Dedifferentiated amniotic fluid mesenchymal stem cell (primary cell): ENCODE measurements around the gene AIRE.
"Not testable (repeated sequence)": the region's sequence is repeated elsewhere in the genome, so short reads cannot be mapped to it uniquely, and the experiment has no call there.

Experiments used
- DNase-seq: peaks from one replicate; pipeline ENCODE4 v3.0.0-alpha.2; 2016; ENCODE audit errors: extremely low spot score

The AIRE gene

DNA sequence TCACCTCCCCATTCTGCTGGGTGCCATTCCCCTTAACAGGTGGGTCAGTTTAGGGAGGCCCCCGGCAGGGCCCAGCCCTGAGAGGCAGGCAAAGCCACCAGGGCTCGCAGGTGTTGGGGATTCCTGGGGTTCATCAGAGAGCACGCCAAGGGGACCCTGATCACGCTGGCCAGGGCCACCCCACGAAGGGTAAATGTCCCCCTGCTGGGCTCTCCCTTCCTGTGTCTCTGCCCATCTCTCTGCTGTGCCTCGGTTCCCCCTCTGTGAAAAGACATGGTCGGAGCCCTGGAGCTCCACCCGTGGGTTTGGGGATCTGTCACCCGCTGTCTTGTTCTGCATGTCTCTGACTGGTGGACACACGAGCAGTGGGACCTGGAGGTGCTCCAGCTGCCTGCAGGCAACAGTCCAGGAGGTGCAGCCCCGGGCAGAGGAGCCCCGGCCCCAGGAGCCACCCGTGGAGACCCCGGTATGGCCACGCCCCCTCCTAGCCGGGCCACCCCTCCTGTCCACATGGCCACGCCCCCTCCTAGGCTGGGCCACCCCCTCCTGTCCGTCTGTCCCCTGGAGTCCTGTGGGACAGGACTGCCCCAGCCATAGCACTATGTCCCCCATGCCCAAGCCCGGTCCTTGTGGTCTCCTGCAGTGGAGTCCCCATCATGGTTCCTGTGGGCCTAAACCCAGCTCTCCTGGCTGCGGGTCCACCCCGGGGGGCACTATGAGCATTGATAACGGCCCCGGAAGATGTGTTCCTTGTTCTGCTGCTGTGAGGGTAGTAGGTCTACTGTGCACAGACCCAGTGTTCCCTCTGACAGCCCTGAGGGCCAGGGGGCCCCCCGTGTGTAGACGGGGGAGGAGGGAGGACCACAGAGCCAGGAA lies 6.5 kb downstream of the AIRE start:
- DNase-seq = no peak

DNA sequence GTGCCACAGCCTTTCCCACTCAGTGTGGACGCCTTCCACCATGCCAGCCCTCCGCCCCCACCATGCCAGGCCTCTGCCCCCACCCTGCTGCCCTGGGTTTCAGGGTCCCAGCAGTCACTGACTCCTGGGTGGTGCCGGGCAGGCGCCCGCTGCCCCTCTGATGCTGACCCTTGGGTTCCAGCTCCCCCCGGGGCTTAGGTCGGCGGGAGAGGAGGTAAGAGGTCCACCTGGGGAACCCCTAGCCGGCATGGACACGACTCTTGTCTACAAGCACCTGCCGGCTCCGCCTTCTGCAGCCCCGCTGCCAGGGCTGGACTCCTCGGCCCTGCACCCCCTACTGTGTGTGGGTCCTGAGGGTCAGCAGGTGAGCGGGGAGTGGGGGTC lies 7.1 kb downstream of the AIRE start:
- no peak for DNase-seq

DNA sequence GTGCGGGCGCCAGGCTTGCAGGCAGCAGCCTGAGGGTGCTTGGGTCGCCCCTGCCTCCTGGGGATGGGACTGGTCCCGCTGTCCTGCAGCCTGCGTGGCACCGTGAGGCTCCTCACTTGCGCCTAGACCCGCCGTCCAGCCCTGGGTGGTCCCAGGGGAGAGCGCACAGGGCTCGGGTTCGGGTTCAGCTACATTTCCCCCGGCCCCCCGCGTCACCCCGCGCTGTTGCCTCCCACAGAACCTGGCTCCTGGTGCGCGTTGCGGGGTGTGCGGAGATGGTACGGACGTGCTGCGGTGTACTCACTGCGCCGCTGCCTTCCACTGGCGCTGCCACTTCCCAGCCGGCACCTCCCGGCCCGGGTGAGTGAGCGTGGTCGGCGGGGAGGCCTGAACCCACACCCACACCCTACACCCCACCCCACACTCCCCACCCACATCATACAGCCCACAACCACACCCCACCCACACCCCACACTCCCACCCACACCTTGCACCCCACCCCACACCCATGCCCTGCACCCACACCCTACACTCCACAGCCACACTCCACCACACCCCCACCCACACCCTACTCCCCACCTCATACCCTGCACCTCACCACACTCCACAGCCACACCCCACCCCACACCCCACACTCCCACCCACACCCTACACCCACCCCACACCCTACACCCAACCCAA lies 8.0 kb downstream of the AIRE start:
- DNase-seq = no peak

DNA sequence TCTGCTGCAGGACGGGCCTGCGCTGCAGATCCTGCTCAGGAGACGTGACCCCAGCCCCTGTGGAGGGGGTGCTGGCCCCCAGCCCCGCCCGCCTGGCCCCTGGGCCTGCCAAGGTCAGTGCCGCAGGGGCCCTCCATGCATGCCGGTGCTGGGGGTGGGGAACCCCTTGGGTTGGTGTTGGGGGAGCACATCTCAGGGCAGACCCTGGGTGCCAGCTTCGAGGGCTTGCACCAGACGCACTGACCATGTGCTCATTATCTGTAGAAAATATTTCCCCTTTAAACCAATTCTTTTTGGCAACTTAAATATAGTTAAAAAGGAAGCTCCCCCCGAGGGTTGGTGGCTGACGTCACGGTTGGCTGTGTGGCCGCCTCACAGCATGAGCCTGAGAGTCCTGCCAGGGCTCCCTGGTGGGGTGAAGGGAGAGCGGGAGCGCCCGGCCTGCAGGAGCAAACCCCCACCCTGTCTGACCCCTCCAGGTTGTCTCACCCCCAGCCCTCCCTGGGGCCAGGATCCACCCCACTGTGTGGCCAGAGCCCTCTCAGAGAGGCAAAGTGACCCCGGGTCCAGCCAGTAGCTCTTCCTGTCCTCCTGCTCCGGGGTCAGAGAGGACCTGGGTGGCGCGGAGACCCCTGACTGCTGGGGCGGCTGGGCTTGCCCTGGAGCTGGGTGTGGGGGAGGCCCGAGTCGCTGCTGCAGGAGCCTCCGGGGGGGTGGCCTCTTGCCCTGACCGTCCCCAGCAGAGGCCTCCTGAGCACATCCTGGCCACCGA lies 8.9 kb downstream of the AIRE start:
- DNase-seq = no peak

DNA sequence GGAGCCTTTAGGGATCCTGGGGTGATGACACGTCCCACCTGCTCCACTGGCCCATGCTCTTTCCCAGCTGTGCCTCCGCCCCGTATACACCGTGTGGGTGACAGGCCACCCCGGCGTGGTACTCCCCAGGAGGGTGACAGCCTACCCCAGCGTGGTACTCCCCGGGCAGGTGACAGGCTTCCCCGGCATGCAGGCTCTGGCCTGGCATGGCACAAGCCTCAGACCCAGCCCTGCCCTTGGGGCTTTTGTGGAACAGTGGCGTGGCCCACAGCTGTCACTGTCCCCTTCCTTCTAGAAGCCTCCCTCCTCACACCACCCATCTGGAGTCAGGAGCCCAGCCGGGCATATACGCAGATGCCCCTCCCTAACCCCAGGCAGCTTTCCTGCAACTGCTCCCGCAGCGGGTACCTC lies 9.5 kb downstream of the AIRE start:
- DNase-seq = no peak

DNA sequence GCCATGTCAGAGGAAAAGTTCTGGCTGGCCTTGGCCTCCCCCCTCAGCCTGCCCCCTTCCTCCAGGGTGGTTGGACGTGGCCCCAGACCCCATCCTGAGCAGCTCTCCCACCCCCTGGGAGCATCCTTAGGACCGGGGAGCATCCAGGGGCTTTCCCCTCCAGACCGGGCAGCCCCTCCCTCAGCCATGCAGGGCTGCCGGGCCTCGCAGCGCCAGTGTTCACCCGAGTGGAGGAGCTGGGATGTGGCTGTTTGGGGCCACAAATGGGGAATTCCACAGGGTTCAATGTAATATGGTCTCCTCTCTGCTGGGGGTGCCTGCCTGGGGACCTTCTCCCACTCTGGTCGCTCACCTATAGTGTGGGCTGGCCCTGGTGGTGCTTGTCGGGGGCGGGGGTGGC lies 10.0 kb downstream of the AIRE start:
- no peak for DNase-seq

DNA sequence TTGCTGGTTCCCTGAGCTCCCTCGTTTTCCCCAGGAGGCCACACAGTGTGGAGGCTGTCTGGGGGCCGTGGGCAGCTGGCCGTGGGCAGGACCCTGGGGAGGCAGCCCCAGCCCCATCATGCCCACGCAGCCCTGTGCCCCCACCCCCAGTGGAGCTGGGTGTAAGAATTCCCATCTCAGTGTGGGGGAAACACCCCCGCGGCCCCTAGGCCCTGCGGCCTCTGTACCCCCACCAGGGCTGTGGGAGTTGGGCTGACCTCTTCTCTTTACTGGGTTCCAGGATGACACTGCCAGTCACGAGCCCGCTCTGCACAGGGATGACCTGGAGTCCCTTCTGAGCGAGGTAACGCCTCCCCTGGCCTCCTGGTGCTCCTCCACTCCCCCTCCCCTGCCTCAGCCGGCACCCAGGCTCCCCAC lies 10.4 kb downstream of the AIRE start:
- no peak for DNase-seq

DNA sequence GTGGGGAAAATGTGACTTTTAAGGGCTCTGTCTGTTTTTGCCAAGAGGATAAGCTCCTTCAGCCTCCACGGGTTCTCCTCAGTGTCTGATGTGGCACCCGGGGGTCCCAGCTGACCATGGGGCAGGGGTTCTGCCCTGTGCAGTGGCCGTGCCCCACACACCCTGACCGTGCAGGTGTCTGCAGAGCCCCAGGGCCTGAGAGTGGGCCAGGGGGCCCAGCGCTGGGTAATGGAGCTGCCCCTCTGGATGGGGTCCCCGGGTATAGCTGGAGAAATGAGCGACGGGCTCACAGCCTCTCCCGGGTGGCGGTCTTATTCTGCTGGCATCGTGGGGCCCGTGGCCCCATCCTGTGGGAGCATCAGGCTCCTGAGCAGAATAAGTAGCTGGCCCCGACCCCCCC lies 11.2 kb downstream of the AIRE start:
- DNase-seq = no peak

DNA sequence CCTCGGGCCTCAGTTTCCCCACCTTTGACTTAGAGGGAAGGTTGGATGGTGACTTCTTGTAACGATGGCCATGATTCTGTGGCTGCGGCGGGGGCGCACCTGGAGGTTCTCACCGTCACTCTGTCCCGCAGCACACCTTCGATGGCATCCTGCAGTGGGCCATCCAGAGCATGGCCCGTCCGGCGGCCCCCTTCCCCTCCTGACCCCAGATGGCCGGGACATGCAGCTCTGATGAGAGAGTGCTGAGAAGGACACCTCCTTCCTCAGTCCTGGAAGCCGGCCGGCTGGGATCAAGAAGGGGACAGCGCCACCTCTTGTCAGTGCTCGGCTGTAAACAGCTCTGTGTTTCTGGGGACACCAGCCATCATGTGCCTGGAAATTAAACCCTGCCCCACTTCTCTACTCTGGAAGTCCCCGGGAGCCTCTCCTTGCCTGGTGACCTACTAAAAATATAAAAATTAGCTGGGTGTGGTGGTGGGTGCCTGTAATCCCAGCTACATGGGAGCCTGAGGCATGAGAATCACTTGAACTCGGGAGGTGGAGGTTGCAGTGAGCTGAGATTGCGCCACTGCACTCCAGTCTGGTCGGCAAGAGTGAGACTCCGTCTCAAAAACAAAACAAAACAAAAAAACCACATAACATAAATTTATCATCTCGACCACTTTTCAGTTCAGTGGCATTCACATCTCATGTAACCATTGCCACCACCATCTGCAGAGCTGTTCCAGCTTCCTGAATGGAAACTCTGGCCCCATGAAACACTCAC lies 12.0 kb downstream of the AIRE start:
- DNase-seq = peak; percentile 76

DNA sequence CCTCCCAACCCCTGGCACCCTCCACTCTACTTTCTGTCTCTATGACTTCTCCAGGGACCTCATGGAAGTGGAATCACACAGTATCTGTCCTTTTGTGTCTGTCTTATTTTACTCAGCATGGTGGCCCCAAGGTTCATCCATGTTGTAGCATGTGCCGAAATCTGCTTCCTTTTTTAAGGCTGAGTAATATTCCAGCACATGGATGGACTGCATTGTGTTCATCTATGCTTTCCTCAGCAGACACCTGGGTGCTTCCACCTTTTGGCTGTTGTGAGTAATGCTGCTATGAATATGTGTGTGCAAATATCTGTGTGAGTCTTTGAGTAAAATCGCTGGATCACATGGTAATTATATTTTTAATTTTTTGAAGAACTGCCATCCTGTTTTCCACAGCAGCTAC lies 12.6 kb downstream of the AIRE start:
- DNase-seq = no peak

DNA sequence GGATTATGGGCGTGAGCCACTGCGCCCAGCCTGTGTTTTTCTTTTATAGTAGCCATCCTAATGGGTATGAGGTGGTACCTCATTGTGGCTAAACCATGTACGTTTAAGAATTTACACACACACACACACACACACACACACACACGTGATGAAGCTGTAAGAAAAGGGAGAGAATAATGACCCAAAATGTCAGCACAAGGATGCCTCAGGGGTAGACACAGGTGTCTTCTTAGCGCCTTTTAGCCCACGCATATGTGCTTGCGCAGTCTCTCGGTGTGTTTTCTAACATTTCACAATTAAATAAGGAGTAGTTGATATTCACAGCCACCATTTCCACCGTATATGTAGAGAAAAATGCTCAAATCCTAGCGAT lies 13.4 kb downstream of the AIRE start:
- no peak for DNase-seq

DNA sequence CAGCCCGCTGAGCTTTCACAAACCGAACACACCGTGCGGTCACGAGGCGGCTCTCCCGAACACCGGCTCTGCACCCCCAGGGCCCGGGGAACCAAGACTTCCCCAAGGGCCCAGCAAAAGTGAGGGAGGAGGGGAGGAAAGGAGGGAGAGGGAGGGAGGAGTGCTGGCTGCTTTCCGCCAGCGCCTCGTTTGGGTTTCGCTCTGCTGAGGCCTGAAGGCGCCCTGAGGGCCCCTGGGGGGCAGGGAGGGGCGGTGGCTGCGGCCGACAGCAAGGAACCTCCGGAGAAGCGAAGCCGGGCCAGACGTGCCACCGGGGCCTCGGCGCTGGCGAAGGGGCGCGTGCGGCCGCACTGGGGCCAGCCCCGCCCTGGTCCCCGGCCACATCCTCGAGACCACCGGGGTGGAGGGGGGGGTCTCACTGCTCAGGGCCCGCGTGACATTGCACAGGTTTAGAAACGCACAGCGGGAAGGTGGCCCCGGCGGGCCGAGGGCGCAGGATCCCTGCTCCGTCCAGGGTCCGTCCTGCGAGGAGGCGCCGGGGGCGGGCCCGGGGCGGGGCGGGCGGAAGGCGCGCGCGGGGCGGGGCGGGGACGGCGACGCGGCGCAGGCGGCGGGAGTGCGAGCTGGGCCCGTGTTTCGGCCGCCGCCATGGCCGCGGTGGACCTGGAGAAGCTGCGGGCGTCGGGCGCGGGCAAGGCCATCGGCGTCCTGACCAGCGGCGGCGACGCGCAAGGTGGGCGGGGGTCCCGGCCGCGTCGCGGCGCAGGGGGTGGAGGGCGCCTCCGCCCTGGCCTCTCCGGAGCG lies 14.0 kb downstream of the AIRE start, which contains the start of gene PFKL:
Gene PFKL, plus strand, starts transcription at position 596 of the 804 bp plus-strand sequence. Its CDS starts 53 bp downstream, at position 649.
- peak; percentile 43 for DNase-seq

DNA sequence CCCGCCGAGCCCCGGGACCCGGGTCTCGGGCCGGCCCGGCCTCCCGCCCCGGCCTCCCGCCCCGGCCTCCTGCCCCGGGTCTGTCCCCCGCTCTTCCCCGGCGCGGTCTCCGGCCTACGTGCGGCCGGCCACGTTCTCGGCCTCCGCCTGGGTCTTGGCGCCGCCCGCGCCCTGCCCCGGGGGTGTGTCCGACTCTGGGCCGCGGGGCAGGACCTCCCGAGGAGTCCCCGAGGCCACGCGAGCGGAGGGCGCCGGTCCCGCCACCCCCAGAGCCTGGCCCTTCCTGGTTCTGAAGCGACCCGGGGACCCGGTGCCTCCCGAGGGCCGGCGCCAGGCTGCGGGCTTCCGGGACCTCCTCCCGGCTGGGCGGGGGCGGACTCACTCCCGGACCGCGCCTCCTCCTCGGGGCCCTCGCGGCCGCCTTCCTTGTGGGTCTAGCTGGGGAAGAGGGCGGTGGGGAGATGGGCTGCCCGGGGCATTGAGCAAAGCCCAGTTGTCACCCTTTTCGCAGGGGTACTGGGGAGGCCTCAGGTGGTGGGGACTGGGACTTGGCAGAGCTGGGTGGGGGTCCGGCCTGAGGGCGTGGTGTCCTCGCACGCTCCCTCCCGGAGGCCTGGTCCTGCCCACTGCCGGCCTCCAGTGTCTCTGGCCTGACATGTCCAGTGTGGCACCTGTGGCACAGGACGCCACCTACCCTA lies 14.7 kb downstream of the AIRE start:
- peak; percentile 39 for DNase-seq

DNA sequence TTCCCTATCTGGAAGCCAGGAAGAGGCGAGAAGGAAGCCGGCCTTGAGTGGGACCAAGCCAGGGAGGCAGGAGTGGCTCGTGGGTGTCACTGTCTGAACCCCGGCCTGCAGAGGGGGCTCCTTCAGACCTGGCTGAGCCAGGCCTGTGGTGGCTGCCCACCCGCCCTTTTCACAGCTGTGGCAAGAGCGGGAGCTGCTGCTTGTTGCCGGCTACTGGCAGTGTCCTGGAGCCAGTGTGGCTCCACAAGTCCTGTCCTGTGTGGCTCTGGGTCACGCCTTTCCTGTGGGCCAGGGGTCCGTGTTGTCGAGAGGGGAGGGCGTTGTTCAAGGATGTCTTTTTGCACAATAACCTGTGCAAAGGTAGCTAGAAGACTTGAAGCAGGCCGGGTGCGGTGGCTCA lies 15.5 kb downstream of the AIRE start:
- DNase-seq = no peak

DNA sequence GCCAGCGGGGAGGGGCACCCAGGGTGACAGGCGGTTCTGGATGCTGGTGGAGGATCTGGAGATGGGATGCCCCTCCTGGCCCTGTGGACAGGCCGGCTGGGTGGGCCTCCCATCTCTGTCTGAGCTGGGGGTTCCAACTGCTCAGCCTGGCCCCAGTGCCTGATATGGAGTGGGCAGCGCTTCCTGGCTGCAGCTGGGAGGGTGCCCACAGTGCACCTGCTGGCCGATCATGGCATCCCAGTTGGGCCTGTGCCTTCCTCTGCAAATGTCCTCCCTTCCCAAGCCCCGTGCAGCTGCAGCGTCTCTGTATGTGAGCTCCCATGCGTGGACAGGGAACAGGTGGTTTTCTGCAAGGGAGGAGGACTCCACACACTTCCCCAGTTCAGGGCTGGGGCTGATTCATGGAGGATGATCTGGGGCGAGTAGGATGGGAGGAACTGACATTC lies 16.3 kb downstream of the AIRE start:
- no peak for DNase-seq

DNA sequence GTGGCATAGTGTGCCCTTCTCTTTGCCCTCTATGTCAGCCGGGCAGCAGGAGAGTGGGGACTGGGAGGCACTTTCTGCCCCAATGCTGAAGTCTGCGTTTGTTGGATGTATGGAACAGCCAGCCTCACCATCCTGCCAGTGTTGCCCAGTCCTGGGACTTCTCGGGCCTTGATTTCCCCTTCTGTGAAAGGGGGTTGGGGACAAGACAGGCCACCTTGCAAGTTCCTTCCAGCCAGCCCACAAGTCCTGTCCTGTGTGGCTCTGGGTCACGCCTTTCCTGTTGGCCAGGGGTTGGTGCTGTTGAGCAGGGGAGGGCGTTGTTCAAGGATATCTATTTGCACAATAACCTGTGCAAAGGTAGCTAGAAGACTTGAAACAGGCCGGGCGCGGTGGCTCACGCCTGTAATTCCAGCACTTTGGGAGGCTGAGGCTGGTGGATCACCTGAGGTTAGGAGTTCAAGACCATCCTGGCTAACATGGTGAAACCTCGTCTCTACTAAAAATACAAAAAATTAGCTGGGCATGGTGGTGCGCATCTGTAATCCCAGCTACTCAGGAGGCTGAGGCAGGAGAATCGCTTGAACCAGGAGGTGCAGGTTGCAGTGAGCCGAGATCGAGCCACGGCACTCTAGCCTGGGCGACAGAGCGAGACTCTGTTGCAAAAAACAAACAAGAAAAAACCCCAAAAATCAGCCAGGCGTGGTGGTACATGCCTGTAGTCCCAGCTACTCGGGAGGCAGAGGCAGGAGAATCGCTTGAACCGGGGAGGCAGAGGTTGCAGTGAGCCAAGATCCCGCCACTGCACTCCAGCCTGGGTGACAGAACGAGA lies 17.1 kb downstream of the AIRE start:
- not testable (repeated sequence) for DNase-seq

DNA sequence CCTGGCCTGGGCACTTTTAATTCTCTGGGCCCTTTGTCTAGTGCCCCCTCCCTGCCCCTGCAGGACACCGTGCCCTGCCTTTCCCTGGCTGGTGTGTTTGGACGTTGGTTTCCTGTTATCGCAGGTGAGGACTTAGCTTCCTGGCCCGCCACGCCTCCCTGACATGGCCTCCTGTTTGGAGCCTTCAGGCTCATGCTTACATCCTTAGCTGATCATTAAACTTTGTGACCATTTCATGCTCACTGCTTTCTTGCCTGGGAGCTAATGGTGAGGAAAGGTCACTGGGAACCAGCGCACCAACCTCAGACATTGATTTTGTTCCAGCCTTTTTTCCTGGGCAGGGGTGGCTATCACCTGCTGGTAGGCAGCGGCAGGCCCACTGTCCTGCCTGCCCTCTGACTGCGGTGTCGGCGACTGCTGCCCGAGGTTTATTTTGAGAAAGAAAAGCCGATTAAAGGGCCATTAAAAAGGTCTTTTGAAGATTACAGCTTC lies 17.9 kb downstream of the AIRE start:
- no peak for DNase-seq

DNA sequence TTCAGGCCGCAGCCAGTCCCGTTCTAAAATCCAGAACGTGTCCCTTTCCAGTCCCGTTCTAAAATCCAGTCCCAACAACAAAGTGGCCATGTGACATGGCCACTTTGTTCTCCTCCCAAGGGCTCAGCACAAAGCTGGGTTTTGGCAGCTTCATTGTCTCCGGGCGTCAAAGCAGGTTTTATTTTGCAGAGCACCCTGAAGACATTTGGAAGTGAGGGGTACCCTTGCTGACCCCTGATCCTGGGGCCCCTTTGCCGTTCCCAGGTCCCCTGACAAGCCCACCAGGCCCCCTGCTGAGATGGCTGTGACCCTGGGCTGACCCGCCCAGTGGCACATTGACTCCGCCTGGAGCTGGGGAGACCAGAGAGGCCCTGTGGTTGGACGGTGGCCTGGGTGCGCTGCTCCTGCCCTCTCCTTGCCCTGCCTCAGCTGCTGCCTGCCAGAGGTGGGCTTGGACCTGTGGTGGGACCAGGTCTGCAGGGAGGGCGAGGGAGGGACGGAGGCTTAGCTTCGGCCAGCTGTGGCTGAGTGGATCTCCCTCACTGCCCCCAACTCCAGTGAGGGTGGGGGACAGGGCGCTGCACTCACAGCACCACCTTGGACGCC lies 18.4 kb downstream of the AIRE start:
- DNase-seq = no peak

DNA sequence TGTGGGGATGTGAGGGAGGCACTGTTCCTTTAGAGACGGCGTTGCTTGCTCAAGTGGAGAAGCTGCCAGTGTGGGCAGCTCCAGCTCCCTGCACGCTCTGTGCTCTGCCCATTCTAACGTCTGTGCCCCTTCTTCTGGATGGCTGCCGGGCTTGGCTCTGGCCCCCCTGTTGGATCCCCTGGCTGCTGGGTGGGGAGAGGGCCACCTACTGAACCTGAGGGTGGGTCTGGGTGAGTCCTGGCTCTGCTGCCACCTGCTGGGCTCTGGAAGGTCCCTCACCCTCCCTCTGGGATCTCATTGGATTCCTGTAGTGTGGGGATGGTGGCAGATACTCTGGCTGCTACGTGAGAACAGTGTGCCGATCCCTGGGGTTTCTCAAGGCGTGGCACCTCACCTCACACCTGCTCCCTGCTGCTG lies 19.2 kb downstream of the AIRE start:
- DNase-seq = no peak
